ENCODE results near the gene C2orf72. TPM values are rescaled to one million over a fixed set of nuclear protein-coding genes. Genes with fewer than 3 reads are reported as not detected.

C2orf72 gene
- polyA plus RNA-seq (2011; rRNA removed): 0.02 TPM in 1 of 2 replicates, not detected in the other
- not detected in 2 replicates for polyA minus RNA-seq (2011; rRNA and poly(A)+ RNA removed)

DNA sequence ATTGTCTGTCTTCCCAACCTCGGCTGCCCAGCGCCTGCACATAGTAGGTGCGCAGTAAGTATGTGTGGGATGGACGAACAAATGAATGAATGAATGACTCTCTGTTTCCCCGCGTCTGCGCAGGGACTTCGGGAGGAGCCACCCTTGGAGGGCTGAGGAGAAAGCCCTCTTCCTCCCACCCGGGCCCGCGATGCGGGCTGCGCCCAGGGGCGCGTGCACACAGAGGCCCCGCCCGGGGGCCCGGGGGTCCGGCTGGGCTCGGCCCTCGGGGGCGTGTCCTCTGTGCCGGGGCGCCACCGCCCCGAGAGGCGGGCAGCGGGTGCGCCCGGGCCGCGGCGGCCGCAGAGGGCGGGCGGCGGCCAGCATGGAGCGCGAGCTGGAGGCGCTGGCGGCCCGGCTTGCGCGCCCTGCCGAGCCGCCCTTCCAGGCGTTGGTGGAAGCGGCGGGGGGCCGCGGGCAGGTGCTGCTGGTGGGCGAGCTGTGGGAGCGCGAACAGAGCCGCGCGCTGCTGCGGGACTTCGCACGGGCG is at the start of gene C2orf72:
C2orf72 (plus strand) TSS at position 322 of the 529 bp plus-strand sequence; CDS start at position 365, 43 bp downstream.
- no peaks in the 10 kb centered on the region; the same call in 1 of the 2 replicates for H3K9me3 ChIP-seq (ENCODE audit: control insufficient read depth, insufficient read depth, low read length)
- no peak for DNase-seq (ENCODE audit: low read depth, low spot score)
- H3K27ac ChIP-seq (ENCODE audit: low read depth, low read length): no peak within 1 kb of the TSS
- ChIA-PET POLR2A (no interaction called here), CTCF (interaction anchor here (0.6 kb wide), 1 partner anchor 526 kb away, joined by 3 read pairs; no protein-coding TSS in a partner anchor)
- no peak within 1 kb of the TSS for H3K4me3 ChIP-seq (ENCODE audit: low read depth, low read length)
- peaks cover 54% of the 10 kb centered on the region for H3K27me3 ChIP-seq (ENCODE audit: control insufficient read depth, insufficient read depth, low read length)
- TF ChIP-seq, protein P1, sequence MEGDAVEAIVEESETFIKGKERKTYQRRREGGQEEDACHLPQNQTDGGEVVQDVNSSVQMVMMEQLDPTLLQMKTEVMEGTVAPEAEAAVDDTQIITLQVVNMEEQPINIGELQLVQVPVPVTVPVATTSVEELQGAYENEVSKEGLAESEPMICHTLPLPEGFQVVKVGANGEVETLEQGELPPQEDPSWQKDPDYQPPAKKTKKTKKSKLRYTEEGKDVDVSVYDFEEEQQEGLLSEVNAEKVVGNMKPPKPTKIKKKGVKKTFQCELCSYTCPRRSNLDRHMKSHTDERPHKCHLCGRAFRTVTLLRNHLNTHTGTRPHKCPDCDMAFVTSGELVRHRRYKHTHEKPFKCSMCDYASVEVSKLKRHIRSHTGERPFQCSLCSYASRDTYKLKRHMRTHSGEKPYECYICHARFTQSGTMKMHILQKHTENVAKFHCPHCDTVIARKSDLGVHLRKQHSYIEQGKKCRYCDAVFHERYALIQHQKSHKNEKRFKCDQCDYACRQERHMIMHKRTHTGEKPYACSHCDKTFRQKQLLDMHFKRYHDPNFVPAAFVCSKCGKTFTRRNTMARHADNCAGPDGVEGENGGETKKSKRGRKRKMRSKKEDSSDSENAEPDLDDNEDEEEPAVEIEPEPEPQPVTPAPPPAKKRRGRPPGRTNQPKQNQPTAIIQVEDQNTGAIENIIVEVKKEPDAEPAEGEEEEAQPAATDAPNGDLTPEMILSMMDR (IDR thresholded peaks at IDR 0.05; ENCODE audit: low read depth, low read length): no peak

DNA sequence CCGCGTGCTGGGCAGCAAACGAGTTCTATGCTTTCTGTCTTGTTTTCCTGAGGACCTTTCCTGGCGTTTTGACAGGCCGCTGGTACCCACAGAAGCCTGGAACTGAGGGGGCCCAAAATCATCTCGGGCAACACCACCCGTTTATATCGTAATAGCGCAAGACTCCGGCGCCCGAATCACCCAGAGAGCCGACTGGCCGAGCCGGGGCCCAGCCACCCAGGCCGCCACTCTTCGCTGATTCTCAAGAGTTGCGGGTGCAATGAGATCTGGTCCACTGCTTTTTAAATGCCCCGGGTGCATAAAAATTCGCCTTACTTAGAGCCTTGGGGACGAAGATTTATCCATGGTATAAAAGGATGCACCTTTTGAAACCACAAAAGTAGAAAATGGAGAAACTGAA is 47.6 kb upstream of the C2orf72 start:
- H3K27me3 ChIP-seq (ENCODE audit: control insufficient read depth, insufficient read depth, low read length): peaks cover 30% of the 10 kb centered on the region
- ChIA-PET CTCF (interaction anchor here (1.4 to 6.2 kb wide), 3 partner anchors 61 to 166 kb away, joined by 3 to 184 read pairs (median 103); no protein-coding TSS in a partner anchor), POLR2A (no interaction called here)
- no peak overlapping the region for H3K27ac ChIP-seq (ENCODE audit: low read depth, low read length)
- H3K9me3 ChIP-seq (ENCODE audit: control insufficient read depth, insufficient read depth, low read length): peaks cover 5% of the 10 kb centered on the region; the same call in 1 of the 2 replicates
- TF ChIP-seq, protein P1 (IDR thresholded peaks at IDR 0.05; ENCODE audit: low read depth, low read length): no peak
- no peak overlapping the region for H3K4me3 ChIP-seq (ENCODE audit: low read depth, low read length)
- DNase-seq (ENCODE audit: low read depth, low spot score): no peak

DNA sequence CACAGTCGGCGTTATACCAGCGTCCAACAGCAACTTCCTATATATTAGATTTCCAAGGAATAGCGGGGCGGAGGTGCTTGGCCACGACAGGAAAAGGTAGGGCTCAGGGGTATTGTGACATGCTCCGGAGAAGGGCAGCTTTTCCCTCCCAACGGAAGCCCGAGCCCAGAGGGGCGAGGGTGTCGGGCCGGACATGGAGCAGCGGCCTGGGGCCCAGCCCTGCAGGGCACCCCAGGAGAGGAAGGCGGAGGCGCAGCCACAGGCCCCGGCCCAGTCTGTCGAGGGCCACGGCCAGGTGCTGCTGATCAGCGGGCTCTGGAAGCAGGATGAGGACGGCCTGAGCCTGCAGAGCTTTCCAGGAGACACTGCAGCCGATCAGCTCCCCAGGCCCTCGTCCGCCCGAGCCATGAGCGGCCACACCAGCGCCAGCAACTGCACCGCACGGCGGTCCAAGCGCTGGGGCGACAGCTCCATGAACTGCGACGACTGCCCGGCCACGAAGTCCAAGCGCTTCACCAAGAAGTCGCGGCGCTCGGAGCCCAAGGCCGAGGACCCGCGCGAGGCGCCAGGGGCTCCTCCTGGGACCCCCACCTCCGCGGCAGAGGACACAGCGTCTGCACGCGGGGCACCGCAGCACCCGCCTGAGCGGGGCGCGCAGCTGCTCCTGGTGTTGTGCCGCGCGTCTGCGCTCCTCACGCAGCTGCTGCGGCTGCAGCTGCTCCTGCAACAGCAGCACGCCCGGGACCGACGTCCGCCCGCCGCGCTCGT is 47.0 kb upstream of the C2orf72 start:
- Histone ChIP-seq H3K27me3 (ENCODE audit: control insufficient read depth, insufficient read depth, low read length) (peaks cover 30% of the 10 kb centered on the region), H3K9me3 (ENCODE audit: control insufficient read depth, insufficient read depth, low read length) (peaks cover 5% of the 10 kb centered on the region; the same call in 1 of the 2 replicates), H3K4me3 (ENCODE audit: low read depth, low read length) (no peak overlapping the region), H3K27ac (ENCODE audit: low read depth, low read length) (no peak overlapping the region)
- POLR2A ChIA-PET: no interaction called here
- TF ChIP-seq, protein P1 (IDR thresholded peaks at IDR 0.05; ENCODE audit: low read depth, low read length): no peak
- CTCF ChIA-PET: interaction anchor here (4.1 kb wide), 1 partner anchor 166 kb away, joined by 103 read pairs; no protein-coding TSS in a partner anchor
- DNase-seq (ENCODE audit: low read depth, low spot score): no peak

DNA sequence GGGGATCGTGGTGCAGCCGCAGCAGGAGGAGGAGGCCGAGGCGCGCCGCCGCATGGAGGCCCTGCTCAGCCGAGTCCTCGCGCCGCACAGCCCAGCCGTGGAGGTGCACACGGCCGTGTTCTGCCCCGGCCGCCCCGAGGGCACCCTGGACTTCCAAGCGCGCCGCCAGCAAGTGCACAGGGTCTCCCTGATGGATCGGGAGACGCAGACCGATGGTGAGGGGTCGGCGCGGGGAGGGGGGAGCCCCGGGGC is 46.5 kb upstream of the C2orf72 start:
- Histone ChIP-seq H3K4me3 (ENCODE audit: low read depth, low read length) (no peak overlapping the region), H3K9me3 (ENCODE audit: control insufficient read depth, insufficient read depth, low read length) (peaks cover 5% of the 10 kb centered on the region; the same call in 1 of the 2 replicates), H3K27me3 (ENCODE audit: control insufficient read depth, insufficient read depth, low read length) (peaks cover 31% of the 10 kb centered on the region), H3K27ac (ENCODE audit: low read depth, low read length) (no peak overlapping the region)
- DNase-seq (ENCODE audit: low read depth, low spot score): no peak
- TF ChIP-seq, protein P1 (IDR thresholded peaks at IDR 0.05; ENCODE audit: low read depth, low read length): no peak
- ChIA-PET POLR2A (no interaction called here), CTCF (no interaction called here)

DNA sequence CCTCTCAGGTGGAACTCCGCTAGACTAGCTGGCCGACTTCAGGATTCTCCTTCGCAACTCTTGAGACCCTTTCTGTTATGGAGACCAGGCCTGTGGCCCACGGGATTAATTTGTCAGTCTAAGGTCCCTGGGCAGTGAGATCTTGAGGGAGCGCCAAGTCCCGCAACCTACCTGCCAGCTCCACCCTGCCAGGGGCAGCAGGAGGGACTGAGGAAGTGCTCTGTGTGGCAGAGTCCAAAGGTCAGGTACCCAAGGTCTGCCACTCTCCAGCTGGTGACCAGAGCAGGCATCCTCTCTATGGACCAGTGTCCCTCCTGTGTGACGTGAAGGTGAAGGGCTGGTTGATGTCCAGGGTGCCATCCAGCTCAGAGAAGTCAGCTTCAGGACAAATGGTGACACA is 45.7 kb upstream of the C2orf72 start:
- TF ChIP-seq, protein P1 (IDR thresholded peaks at IDR 0.05; ENCODE audit: low read depth, low read length): no peak
- Histone ChIP-seq H3K4me3 (ENCODE audit: low read depth, low read length) (no peak overlapping the region), H3K27ac (ENCODE audit: low read depth, low read length) (no peak overlapping the region), H3K27me3 (ENCODE audit: control insufficient read depth, insufficient read depth, low read length) (peaks cover 34% of the 10 kb centered on the region), H3K9me3 (ENCODE audit: control insufficient read depth, insufficient read depth, low read length) (peaks cover 5% of the 10 kb centered on the region; the same call in 1 of the 2 replicates)
- ChIA-PET CTCF (no interaction called here), POLR2A (no interaction called here)
- no peak for DNase-seq (ENCODE audit: low read depth, low spot score)

Data from AG04450 (cell line).